HG02678 (cell line): ENCODE measurements around the gene FKBP5.
"Not testable (repeated sequence)": the region's sequence is repeated elsewhere in the genome, so short reads cannot be mapped to it uniquely, and the experiment has no call there.

Source experiments
- ATAC-seq: cut with Tn5 transposase; IDR thresholded peaks from one replicate; pipeline ENCODE4 v1.9.1; 2021; ENCODE audit warnings: mild to moderate bottlenecking, moderate library complexity; ENCODE audit not compliant: unreplicated experiment

FKBP5 gene

DNA sequence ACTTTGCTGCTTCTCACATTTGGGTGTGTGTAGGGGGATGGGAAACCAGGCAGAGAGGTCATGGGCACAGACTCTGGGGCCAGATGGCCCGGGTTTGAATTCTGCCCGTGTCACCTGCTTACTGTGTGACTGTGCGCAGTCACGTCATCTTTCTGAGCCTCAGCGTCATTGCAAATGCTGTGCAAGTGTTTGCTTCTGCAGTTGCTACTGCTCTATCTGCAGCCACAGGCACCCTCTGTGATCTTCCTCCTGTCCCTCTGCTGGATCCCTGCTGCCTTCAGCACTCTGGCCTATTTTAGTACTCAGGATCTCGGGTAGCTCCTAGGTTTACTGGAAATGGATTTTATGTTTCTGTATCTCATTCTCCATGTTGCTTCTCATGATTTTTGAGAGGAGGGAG, 135.4 kb downstream of the FKBP5 start:
- ATAC-seq = no peak

DNA sequence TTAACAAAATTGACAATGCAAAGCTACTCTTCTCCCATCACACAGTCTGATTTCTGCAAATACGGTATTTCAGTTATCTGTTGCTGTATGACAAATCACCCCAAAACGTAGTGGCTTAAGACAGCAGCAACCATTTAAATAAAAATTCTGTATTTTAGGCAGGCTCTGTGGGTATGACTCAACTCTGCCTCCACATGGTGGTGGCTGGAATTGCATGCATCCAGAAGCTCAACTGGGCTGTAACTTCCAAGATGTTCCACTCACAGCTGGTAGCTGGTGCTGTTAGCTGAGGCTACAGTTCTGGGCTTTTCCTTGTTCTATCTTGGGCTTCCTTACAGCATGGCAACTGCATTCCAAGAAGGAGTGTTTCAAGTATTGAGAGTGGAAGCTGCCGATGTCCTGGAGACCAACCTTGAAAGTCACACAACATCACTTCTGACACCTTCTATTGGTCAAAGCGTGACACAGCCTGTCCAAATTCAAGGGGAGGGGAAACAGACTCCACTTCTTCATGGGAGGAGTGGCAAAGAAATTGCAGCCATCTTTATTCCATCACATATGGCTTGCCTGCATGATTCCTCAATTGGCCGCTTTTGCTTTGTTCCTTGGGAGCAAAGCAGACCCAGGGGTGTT, 136.3 kb downstream of the FKBP5 start:
- no peak for ATAC-seq

DNA sequence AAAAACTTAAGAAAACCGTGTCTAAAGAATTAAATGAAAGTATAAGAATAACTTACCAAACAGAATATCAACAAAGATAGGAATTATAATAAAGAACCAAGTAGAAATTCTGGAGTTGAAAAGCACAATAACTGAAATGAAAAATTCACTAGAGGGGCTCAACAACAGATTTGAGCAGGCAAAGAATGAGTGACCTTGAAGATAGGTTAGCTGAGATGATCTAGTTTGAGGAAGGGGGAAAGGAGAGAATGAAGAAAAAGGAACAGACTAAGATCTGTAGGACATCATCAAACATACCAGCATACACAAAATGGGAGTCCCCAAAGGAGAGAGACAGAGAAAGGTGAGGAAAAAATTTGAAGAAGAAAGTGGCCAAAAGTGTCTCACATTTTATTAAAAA, 138.3 kb downstream of the FKBP5 start:
- ATAC-seq = no peak

DNA sequence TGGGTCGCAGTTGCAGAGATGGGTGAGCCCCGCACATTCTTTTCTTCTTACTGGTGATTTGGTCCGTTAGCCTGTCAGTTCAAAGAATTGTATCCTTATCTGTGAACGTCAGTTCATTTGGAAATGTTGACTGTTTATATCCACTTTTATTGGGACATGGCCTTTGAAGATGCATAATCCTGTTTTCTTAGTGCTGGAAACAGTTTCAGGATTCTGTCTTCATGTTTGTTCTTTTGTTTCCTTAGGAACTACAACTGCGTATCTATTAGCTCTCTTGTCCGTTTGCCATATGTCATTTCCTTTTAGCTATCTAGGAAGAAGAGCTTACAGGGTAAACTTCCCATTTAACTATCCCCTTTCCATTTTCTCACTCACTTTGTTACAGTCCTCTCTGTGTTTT, 141.0 kb downstream of the FKBP5 start:
- ATAC-seq = no peak

DNA sequence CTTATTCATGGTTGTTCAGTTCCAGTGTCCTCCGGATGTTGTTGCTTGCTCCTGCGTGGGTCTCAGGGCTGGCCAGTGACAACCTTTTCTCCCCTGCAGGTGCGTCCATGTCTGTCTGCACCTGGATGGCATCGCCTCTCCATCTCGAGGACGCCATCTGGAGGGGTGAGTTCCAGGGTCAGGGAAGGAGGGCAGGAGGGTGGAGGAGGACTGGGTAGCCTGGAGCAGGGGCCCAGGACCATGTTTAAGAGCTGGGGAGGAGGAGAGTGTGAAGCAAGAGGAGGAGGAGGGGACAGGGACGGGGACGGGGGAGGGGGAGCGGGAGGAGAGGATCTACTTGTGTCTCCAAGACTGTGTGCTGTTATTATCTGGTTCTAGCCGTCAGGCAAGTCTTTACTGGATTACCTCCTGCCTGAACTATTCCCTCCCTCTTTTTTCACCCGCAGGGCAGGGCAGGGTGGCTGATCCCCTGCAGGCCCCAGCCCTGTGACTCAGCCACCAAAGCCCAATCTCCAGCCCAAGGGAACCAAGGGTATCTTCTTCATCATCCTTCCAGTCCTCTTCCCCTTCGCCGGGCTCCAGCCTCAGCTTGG, 143.8 kb downstream of the FKBP5 start:
- ATAC-seq = no peak

DNA sequence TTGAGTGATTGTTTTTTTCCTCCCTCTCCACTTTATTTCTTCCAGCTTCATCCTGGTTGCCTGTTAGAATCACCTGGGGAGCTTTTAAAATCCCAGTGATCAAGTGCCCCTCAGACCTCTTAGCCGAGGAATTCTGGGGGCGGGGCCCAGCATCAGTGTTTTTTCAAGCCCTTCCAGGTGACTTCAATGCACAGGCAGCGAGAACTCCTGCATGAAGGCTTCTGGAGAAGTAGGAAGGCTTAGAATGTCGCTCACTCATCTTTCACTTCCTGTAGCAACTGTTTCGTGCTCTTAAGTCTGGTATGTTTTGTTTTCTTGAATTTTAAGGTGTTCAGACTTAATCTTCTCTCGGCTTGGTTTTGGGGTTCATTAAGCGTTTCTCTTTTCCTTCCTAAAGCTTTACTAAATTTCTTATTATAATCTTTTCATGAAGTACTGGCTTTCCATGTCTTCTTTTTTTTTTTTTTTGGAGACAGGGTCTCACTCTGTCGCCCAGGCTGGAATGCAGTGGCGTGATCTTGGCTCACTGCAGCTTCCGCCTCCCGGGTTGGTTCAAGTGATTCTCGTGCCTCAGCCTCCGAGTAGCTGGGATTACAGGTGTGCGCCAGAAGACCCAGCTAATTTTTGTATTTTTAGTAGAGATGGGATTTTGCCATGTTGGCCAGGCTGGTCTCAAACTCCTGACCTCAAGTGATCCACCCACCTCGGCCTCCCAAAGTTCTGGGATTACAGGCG, 145.1 kb downstream of the FKBP5 start:
- no peak for ATAC-seq

DNA sequence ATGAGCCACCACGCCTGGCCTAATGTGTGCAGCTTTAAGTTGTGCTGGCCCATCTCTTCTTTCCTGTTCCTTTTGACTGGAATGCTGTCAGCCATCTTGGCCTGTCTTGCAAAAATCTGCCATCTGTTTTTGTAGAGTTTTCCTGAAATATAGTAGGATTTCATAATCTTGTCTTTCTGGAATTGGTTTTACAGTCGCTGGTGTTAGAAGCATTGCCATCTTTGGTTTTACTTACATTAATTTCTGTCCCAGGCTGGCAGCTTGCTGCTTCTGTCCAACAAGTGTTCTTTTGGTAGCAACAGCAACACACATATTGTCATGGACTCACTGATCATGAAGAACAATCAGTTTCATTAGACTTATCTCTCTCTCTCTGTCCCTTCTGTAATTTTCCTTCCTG, 146.9 kb downstream of the FKBP5 start:
- ATAC-seq = no peak

DNA sequence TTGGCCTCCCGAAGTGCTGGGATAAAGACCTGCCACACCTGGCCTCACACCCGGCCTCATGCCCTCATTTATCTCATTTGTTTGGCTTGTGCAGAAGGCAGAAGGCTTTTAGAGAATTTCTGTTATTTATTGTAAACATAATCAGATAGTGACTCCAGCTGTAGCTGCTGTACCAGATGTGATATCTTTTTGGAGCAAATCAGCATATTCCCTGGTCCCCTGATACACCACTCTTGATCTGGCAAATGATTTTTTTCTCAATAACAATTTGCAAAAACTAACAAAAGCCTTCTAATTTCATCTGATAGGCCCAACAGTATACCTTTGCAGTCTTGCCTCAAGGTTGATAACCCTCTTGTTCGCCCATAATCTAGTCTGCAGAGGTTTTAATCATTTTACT, 149.5 kb downstream of the FKBP5 start:
- ATAC-seq = no peak

DNA sequence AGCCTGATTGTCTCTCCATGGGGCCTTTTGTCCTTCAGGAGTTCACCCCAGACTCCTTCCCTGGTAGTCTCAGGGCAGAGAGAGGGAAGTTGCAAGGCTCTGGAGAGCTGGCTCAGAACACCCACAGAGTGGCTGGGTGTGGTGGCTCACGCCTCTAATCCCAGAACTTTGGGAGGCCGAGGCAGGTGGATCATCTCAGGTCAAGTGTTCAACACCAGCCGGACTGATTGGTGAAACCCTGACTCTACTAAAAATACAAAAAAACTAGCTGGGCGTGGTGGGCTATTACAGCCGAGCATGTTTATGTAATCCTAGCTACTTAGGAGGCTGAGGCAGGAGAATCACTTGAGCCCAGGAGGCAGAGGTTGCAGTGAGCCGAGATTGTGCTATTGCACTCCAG, 152.9 kb downstream of the FKBP5 start:
- ATAC-seq = not testable (repeated sequence)

DNA sequence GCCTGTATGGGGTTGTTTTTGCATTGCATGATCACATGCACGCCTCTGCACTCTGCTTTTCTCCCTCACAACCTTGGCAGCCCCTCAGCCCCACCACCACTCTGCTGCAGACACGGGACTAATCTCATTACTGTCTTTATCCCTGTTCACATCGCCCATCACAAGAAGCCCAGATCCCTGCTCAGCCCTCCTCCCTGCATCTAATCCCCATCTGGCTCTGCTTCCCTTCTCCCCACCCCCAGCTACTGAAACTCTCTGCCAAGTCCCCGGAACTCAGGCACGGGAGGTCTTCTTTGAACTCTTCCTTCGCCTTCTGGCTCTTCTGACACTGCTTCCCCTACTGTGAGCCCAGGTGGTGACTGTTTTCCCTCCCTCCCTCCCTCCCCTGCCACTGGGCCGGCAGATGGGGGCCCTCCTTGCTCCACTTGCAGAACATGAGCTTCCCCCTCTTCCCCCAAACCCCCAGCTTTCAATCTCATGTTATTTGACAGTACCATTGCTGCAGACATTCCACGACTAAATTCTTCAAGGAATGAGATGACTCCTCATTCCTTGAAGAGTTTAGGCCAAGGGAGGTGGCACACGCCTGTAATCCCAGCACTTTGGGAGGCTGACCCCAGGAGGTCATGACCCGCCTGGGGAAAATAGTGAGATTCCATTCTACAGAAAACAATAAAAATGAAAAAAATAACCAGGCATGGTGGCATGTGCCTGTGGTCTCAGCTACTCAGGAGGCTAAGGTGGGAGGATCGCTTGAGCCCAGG, 154.1 kb downstream of the FKBP5 start:
- no peak for ATAC-seq

DNA sequence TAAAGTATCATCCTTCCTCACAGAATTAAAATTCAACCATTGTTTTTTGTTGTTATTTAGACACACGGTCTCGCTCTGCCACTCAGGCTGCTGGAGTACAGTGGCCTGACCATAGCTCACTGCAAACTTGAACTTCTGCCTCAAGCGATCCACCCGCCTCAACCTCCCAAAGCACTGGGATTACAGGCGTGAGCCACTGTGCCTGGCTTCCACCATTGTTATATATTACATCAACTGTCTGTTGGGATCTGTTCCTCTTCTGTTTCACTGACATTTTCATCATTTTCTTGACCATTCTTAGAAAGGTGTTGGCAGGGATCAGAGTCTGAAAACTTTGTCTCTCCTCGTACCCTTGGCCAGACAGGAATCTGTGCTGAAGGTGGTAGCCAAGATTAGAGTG, 154.7 kb downstream of the FKBP5 start:
- no peak for ATAC-seq

DNA sequence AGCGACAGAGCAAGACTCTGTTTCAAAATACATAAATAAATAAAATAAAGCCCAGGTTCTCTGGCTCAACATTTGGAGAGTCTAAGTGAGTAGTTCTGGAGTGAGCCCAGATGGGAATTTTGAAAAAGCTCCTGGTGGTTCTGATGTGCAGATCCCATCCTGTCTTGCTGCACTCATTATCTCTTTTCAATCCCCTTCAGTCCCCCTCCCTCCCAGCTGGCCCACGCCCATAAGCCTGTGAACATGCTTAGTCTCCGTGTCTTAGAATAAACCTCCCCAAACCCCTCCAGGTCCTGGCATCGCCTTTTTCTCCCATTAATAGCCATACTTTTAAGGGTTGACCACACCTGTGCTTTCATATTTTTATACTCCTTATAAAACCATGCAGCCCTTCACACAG, 156.6 kb downstream of the FKBP5 start:
- no peak for ATAC-seq

DNA sequence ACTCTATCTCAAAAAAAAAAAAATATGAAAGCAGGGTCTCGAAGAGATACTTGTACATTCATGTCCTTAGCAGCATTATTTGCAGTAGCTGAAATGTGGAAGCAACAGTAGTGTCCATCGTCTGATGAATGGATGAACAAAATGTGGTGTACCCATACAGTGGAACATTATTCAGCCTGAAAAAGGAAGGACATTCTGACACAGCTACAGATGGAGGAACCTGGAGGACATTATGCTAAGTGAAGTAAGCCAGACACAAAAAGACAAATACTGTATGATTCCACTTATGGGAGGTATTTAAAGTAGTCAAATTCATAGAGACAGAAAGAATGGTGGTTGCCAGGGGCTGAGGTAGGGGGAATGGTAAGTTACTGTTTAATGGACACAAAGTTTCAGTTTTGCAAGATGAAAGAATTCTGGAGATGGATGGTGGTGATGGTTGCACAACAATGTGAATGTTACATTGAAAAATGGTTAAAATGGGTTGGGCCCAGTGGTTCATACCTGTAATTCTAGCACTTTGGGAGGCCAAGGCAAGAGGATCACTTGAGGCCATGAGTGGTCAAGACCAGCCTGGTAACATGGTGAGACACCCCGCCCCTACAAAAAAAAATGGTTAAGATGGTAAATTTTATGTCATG, 164.2 kb downstream of the FKBP5 start:
- ATAC-seq = no peak
